ENCODE data around the gene GNAT2. TPM values are rescaled to one million over a fixed set of nuclear protein-coding genes. Genes with fewer than 3 reads are reported as not detected.

GNAT2 gene
- total and polyA plus RNA-seq, 10 of the 15 experiments (the other 5 are each of a cell fraction or from before 2014, with no cell fraction given) = 0.08 to 1.3 (median 0.41) TPM

- H3K4me2 ChIP-seq (ENCODE audit: control insufficient read depth, insufficient read depth) = no peak overlapping the region
- no peak overlapping the region for H2AFZ ChIP-seq (ENCODE audit: control insufficient read depth, low read depth, low read length)
- ChIA-PET RAD21 (ENCODE audit: unreplicated experiment) (interaction anchor here (1.6 kb wide), 1 partner anchor 108 kb away, joined by 4 read pairs; no protein-coding TSS in a partner anchor), SMC1A (ENCODE audit: uncharacterized antibody, unreplicated experiment) (interaction anchor here (1.1 kb wide), 1 partner anchor 11 kb away, joined by 3 read pairs; no protein-coding TSS in a partner anchor), POLR2A (interaction anchor here (0.7 to 1.1 kb wide), 2 partner anchors 14 to 84 kb away, joined by 8 to 13 read pairs; no protein-coding TSS in a partner anchor), CTCF (interaction anchor here (1.6 to 10.8 kb wide), 4 partner anchors 15 to 330 kb away, joined by 6 to 299 read pairs (median 10); partner anchors contain the start of genes AHCYL1 and GSTM1)
- no peaks in the 10 kb centered on the region; the same call in 1 of the 2 replicates for H3K79me2 ChIP-seq (ENCODE audit: control insufficient read depth, insufficient read depth, low read length)
- H4K20me1 ChIP-seq (ENCODE audit: control insufficient read depth, insufficient read depth) = no peaks in the 10 kb centered on the region
- BruUV-seq (replicated peaks) = no TSS peak
- no peaks in the 10 kb centered on the region for H3K9me3 ChIP-seq (replicated peaks; ENCODE audit: control insufficient read depth, insufficient read depth, low read length)
- H3K4me3 ChIP-seq = no peak overlapping the region
- 0 out of 2 replicates have a peak, but pooled peaks cover 4% of the 10 kb centered on the region for H3K4me1 ChIP-seq (ENCODE audit: control insufficient read depth, insufficient read depth, low read length)
- 85% methylated on average over 12 of the region's 12 CpGs for WGBS (ENCODE audit: insufficient coverage, insufficient replicate concordance, low lambda C conversion rate, missing lambda C conversion rate)
- H3K9ac ChIP-seq (ENCODE audit: control insufficient read depth, insufficient read depth, low read length) = no peak overlapping the region
- H3K27me3 ChIP-seq (replicated peaks in 1 of 2; ENCODE audit: control insufficient read depth in 2 of 2, insufficient read depth in 2 of 2, low read length in 1 of 2) = no peaks in the 10 kb centered on the region
- TF ChIP-seq ZNF24 (IDR thresholded peaks at IDR 0.05) (no peak), CREM (IDR thresholded peaks at IDR 0.05; ENCODE audit: low read depth) (no peak), MEF2A (IDR thresholded peaks at IDR 0.05; ENCODE audit: insufficient read depth, low read depth, low read length) (no peak), CHD4 (IDR thresholded peaks at IDR 0.05) (no peak), HDAC6 (IDR thresholded peaks at IDR 0.05; ENCODE audit: unreplicated experiment) (no peak), ZNF622 (IDR thresholded peaks at IDR 0.05) (no peak), EGR1 (IDR thresholded peaks at IDR 0.05; ENCODE audit: borderline replicate concordance in 1 of 2, low read depth in 2 of 2, low read length in 2 of 2) (no peak), FOXK2 (IDR thresholded peaks at IDR 0.05) (no peak), EZH2 (IDR thresholded peaks at IDR 0.05; ENCODE audit: borderline replicate concordance, control insufficient read depth, low read depth, low read length) (no peak)
- TF ChIP-seq, protein P1, sequence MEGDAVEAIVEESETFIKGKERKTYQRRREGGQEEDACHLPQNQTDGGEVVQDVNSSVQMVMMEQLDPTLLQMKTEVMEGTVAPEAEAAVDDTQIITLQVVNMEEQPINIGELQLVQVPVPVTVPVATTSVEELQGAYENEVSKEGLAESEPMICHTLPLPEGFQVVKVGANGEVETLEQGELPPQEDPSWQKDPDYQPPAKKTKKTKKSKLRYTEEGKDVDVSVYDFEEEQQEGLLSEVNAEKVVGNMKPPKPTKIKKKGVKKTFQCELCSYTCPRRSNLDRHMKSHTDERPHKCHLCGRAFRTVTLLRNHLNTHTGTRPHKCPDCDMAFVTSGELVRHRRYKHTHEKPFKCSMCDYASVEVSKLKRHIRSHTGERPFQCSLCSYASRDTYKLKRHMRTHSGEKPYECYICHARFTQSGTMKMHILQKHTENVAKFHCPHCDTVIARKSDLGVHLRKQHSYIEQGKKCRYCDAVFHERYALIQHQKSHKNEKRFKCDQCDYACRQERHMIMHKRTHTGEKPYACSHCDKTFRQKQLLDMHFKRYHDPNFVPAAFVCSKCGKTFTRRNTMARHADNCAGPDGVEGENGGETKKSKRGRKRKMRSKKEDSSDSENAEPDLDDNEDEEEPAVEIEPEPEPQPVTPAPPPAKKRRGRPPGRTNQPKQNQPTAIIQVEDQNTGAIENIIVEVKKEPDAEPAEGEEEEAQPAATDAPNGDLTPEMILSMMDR (IDR thresholded peaks at IDR 0.05 in 2 of 3, conservative IDR thresholded peaks at IDR 0.05 in 1 of 3; ENCODE audit: control insufficient read depth in 2 of 3, extremely low read depth in 1 of 3, insufficient read depth in 1 of 3, low read depth in 3 of 3, low read length in 3 of 3) = no peak
- no peak for ATAC-seq
- no peak overlapping the region for H3K27ac ChIP-seq (ENCODE audit: control insufficient read depth, insufficient read depth)
- H3K36me3 ChIP-seq (ENCODE audit: control insufficient read depth in 2 of 2, insufficient read depth in 2 of 2, low read length in 1 of 2) = no peaks in the 10 kb centered on the region; a peak in 1 of 4 replicates
- in situ Hi-C loops (cut with MboI) = no loop called here
- DNase-seq (ENCODE audit: low read depth, low spot score) = no peak
- intact Hi-C loops (cut with micrococcal nuclease; ENCODE audit: unreplicated experiment) = no loop called here
- FAIRE-seq = no peak
These were observed 35.1 kb upstream of the GNAT2 start for GRCh38 chr1:109654519-109654918.

Data from GM12878 (cell line).